WTC11 (cell line): Measurements from ENCODE around the gene DDX46. TPM values are rescaled to one million over a fixed set of nuclear protein-coding genes. Genes with fewer than 3 reads are reported as not detected.
A peak's percentile ranks its signal among the peaks of the same experiment; 100 is the strongest.

ENCODE experiments used
- CBFB ChIP-seq: sonication (generic); formaldehyde crosslinking; IDR thresholded peaks from 2 replicates; pipeline ENCODE4 v1.8.1; 2022; ENCODE audit warnings: mild to moderate bottlenecking, low read depth, missing genetic modification reagents
- CREB1 ChIP-seq: sonication (generic); formaldehyde crosslinking; IDR thresholded peaks from 2 replicates; pipeline ENCODE4 v1.8.0; 2023; ENCODE audit warnings: mild to moderate bottlenecking, missing genetic modification reagents
- ELF4 ChIP-seq: sonication (generic); formaldehyde crosslinking; IDR thresholded peaks from 2 replicates; pipeline ENCODE4 v1.8.1; 2022; ENCODE audit warnings: low read depth, mild to moderate bottlenecking, moderate library complexity, missing genetic modification reagents
- EMX1 ChIP-seq: fragments of 250-450 bp; sonication (Bioruptor Pico); IDR thresholded peaks from 2 replicates; pipeline ENCODE4 v1.8.0; 2021; ENCODE audit warnings: mild to moderate bottlenecking
- ESRRA ChIP-seq: sonication (generic); formaldehyde crosslinking; IDR thresholded peaks from 2 replicates; pipeline ENCODE4 v1.8.1; 2022; ENCODE audit warnings: mild to moderate bottlenecking, missing genetic modification reagents, borderline replicate concordance
- FOXK1 ChIP-seq: sonication (generic); formaldehyde crosslinking; IDR thresholded peaks from 2 replicates; pipeline ENCODE4 v1.8.0; 2022; ENCODE audit warnings: mild to moderate bottlenecking, moderate library complexity, missing genetic modification reagents
- FOXP1 ChIP-seq: sonication (generic); formaldehyde crosslinking; IDR thresholded peaks from 2 replicates; pipeline ENCODE4 v1.8.0; 2022; ENCODE audit warnings: missing genetic modification reagents, mild to moderate bottlenecking, moderate library complexity, borderline replicate concordance
- HMGA2 ChIP-seq: fragments of 250-450 bp; sonication (Bioruptor Pico); IDR thresholded peaks from 2 replicates; pipeline ENCODE4 v1.4.0; 2021; ENCODE audit warnings: mild to moderate bottlenecking, moderate library complexity
- JAZF1 ChIP-seq: fragments of 250-450 bp; sonication (Bioruptor Pico); IDR thresholded peaks from 2 replicates; pipeline ENCODE4 v1.9.0; 2021; ENCODE audit warnings: moderate library complexity, mild to moderate bottlenecking, inconsistent platforms
- NFYB ChIP-seq: sonication (generic); formaldehyde crosslinking; conservative IDR thresholded peaks from 2 replicates; pipeline ENCODE4 v1.8.0; 2022; ENCODE audit warnings: low read depth, missing genetic modification reagents
- NR2C2 ChIP-seq: sonication (generic); formaldehyde crosslinking; IDR thresholded peaks from 2 replicates; pipeline ENCODE4 v1.8.0; 2022; ENCODE audit warnings: mild to moderate bottlenecking, missing genetic modification reagents
- SMAD4 ChIP-seq: sonication (generic); formaldehyde crosslinking; IDR thresholded peaks from 2 replicates; pipeline ENCODE4 v1.8.0; 2022; ENCODE audit warnings: mild to moderate bottlenecking, missing genetic modification reagents
- ZNF138 ChIP-seq: sonication (generic); formaldehyde crosslinking; conservative IDR thresholded peaks from 2 replicates; pipeline ENCODE4 v1.8.1; 2022; ENCODE audit warnings: mild to moderate bottlenecking, moderate library complexity, missing genetic modification reagents
- ZNF396 ChIP-seq: fragments of 250-450 bp; sonication (Bioruptor Pico); IDR thresholded peaks from 2 replicates; pipeline ENCODE4 v1.8.0; 2021; ENCODE audit warnings: mild to moderate bottlenecking, moderate library complexity, borderline replicate concordance
- ZNF416 ChIP-seq: fragments of 250-450 bp; sonication (Bioruptor Pico); IDR thresholded peaks from 2 replicates; pipeline ENCODE4 v1.9.0; 2021; ENCODE audit warnings: mild to moderate bottlenecking, inconsistent platforms
- ZNF423 ChIP-seq: fragments of 250-450 bp; sonication (Bioruptor Pico); IDR thresholded peaks from 2 replicates; pipeline ENCODE4 v2.1.2; 2022; ENCODE audit warnings: mild to moderate bottlenecking, moderate library complexity
- total RNA-seq: library from RNA; stranded (reverse); gene quantifications from 3 replicates; pipeline ENCODE4 v1.2.3, GENCODE V29; 2021
- TF ChIP-seq, protein P1 (sequence below): sonication (generic); formaldehyde crosslinking; IDR thresholded peaks from 2 replicates; pipeline ENCODE4 v1.8.1; 2023; ENCODE audit warnings: mild to moderate bottlenecking, missing genetic modification reagents, borderline replicate concordance
- TF ChIP-seq, protein P2 (sequence below): sonication (generic); formaldehyde crosslinking; IDR thresholded peaks from 2 replicates; pipeline ENCODE4 v1.8.1; 2023; ENCODE audit warnings: mild to moderate bottlenecking, missing genetic modification reagents, moderate library complexity
- TF ChIP-seq, protein P3 (sequence below): sonication (generic); formaldehyde crosslinking; IDR thresholded peaks from 2 replicates; pipeline ENCODE4 v1.8.0; 2022; ENCODE audit warnings: mild to moderate bottlenecking, missing genetic modification reagents
- TF ChIP-seq, protein P4 (sequence below): sonication (generic); formaldehyde crosslinking; IDR thresholded peaks from 2 replicates; pipeline ENCODE4 v1.8.1; 2022; ENCODE audit warnings: mild to moderate bottlenecking, missing genetic modification reagents, moderate library complexity, borderline replicate concordance
- TF ChIP-seq, protein P5 (sequence below): sonication (generic); formaldehyde crosslinking; IDR thresholded peaks from 2 replicates; pipeline ENCODE4 v1.8.1; 2022; ENCODE audit warnings: low read depth, mild to moderate bottlenecking, moderate library complexity, missing genetic modification reagents, borderline replicate concordance
- TF ChIP-seq, protein P6 (sequence below): sonication (generic); formaldehyde crosslinking; IDR thresholded peaks from 2 replicates; pipeline ENCODE4 v1.8.0; 2022; ENCODE audit warnings: mild to moderate bottlenecking, missing genetic modification reagents
- TF ChIP-seq, protein P7 (sequence below): sonication (generic); formaldehyde crosslinking; IDR thresholded peaks from 2 replicates; pipeline ENCODE4 v1.8.1; 2023; ENCODE audit warnings: mild to moderate bottlenecking, missing genetic modification reagents
- TF ChIP-seq, protein P8 (sequence below): sonication (generic); formaldehyde crosslinking; IDR thresholded peaks from 2 replicates; pipeline ENCODE4 v1.8.1; 2023; ENCODE audit warnings: mild to moderate bottlenecking, missing genetic modification reagents
- TF ChIP-seq, protein P9 (sequence below): sonication (generic); formaldehyde crosslinking; IDR thresholded peaks from 2 replicates; pipeline ENCODE4 v1.8.1; 2023; ENCODE audit warnings: mild to moderate bottlenecking, moderate library complexity, missing genetic modification reagents

The DDX46 gene
- total RNA-seq, 1 experiment from 2014 or later: 123 TPM

DNA sequence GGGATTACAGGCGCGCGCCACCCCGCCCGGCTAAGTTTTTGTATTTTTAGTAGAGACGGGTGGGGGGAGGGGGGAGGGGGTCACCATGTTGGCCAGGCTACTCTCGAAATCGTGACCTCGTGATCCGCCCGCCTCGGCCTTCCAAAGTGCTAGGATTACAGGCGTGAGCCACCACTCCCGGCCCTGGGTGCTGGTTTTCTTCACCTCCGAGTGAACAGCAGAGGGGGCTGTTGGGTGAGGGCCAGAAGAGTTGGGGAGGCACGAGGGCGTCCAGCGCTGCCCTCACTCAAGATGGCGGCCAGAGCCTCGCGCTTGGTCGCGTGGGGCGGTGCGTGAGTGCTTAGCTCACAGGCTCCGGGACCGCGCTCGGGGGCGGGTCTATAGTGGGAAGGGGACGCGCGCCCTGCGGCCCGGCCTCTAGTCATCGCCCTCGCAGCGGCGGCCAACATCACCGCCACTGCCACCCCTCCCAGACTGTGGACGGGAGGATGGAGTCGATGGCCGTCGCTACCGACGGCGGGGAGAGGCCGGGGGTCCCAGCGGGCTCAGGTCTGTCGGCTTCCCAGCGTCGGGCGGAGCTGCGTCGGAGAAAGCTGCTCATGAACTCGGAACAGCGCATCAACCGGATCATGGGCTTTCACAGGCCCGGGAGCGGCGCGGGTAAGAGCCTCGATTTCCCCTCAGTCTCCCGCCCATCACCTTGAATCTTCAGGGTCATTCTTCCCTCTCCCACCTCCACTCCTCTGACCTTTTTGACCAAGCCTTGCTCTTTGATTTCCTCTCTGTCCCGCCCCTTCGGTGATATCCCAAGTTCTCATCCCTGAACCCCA lies 20.2 kb upstream of the DDX46 start, which contains the start of gene CAMLG (continued):
- TF ChIP-seq NFYB (CRISPR knock-in tag) (no peak), CREB1 (CRISPR knock-in tag) (no peak), SMAD4 (CRISPR knock-in tag) (no peak), ZNF416 (CRISPR knock-in tag) (no peak), FOXP1 (CRISPR knock-in tag) (peak; percentile 67), ZNF423 (no peak), ZNF138 (no peak), NR2C2 (no peak), EMX1 (CRISPR knock-in tag) (no peak), FOXK1 (CRISPR knock-in tag) (peak; percentile 97), JAZF1 (no peak), ELF4 (CRISPR knock-in tag) (0 out of 2 replicates have a peak, but pooled peaks have one; percentile 29), ESRRA (0 out of 2 replicates have a peak, but pooled peaks have one; percentile 50), HMGA2 (CRISPR knock-in tag) (no peak), ZNF396 (CRISPR knock-in tag) (no peak), CBFB (0 out of 2 replicates have a peak, but pooled peaks have one; percentile 22)
- TF ChIP-seq, protein P1, sequence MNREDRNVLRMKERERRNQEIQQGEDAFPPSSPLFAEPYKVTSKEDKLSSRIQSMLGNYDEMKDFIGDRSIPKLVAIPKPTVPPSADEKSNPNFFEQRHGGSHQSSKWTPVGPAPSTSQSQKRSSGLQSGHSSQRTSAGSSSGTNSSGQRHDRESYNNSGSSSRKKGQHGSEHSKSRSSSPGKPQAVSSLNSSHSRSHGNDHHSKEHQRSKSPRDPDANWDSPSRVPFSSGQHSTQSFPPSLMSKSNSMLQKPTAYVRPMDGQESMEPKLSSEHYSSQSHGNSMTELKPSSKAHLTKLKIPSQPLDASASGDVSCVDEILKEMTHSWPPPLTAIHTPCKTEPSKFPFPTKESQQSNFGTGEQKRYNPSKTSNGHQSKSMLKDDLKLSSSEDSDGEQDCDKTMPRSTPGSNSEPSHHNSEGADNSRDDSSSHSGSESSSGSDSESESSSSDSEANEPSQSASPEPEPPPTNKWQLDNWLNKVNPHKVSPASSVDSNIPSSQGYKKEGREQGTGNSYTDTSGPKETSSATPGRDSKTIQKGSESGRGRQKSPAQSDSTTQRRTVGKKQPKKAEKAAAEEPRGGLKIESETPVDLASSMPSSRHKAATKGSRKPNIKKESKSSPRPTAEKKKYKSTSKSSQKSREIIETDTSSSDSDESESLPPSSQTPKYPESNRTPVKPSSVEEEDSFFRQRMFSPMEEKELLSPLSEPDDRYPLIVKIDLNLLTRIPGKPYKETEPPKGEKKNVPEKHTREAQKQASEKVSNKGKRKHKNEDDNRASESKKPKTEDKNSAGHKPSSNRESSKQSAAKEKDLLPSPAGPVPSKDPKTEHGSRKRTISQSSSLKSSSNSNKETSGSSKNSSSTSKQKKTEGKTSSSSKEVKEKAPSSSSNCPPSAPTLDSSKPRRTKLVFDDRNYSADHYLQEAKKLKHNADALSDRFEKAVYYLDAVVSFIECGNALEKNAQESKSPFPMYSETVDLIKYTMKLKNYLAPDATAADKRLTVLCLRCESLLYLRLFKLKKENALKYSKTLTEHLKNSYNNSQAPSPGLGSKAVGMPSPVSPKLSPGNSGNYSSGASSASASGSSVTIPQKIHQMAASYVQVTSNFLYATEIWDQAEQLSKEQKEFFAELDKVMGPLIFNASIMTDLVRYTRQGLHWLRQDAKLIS: no peak
- TF ChIP-seq, protein P2, sequence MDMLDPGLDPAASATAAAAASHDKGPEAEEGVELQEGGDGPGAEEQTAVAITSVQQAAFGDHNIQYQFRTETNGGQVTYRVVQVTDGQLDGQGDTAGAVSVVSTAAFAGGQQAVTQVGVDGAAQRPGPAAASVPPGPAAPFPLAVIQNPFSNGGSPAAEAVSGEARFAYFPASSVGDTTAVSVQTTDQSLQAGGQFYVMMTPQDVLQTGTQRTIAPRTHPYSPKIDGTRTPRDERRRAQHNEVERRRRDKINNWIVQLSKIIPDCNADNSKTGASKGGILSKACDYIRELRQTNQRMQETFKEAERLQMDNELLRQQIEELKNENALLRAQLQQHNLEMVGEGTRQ (CRISPR knock-in tag): peak; percentile 88
- TF ChIP-seq, protein P3, sequence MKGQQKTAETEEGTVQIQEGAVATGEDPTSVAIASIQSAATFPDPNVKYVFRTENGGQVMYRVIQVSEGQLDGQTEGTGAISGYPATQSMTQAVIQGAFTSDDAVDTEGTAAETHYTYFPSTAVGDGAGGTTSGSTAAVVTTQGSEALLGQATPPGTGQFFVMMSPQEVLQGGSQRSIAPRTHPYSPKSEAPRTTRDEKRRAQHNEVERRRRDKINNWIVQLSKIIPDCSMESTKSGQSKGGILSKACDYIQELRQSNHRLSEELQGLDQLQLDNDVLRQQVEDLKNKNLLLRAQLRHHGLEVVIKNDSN (CRISPR knock-in tag): peak; percentile 85
- TF ChIP-seq, protein P4, sequence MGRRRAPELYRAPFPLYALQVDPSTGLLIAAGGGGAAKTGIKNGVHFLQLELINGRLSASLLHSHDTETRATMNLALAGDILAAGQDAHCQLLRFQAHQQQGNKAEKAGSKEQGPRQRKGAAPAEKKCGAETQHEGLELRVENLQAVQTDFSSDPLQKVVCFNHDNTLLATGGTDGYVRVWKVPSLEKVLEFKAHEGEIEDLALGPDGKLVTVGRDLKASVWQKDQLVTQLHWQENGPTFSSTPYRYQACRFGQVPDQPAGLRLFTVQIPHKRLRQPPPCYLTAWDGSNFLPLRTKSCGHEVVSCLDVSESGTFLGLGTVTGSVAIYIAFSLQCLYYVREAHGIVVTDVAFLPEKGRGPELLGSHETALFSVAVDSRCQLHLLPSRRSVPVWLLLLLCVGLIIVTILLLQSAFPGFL (CRISPR knock-in tag): no peak
- TF ChIP-seq, protein P5, sequence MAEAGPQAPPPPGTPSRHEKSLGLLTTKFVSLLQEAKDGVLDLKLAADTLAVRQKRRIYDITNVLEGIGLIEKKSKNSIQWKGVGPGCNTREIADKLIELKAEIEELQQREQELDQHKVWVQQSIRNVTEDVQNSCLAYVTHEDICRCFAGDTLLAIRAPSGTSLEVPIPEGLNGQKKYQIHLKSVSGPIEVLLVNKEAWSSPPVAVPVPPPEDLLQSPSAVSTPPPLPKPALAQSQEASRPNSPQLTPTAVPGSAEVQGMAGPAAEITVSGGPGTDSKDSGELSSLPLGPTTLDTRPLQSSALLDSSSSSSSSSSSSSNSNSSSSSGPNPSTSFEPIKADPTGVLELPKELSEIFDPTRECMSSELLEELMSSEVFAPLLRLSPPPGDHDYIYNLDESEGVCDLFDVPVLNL (CRISPR knock-in tag): no peak
- TF ChIP-seq, protein P6, sequence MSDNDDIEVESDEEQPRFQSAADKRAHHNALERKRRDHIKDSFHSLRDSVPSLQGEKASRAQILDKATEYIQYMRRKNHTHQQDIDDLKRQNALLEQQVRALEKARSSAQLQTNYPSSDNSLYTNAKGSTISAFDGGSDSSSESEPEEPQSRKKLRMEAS: peak; percentile 91
- TF ChIP-seq, protein P7, sequence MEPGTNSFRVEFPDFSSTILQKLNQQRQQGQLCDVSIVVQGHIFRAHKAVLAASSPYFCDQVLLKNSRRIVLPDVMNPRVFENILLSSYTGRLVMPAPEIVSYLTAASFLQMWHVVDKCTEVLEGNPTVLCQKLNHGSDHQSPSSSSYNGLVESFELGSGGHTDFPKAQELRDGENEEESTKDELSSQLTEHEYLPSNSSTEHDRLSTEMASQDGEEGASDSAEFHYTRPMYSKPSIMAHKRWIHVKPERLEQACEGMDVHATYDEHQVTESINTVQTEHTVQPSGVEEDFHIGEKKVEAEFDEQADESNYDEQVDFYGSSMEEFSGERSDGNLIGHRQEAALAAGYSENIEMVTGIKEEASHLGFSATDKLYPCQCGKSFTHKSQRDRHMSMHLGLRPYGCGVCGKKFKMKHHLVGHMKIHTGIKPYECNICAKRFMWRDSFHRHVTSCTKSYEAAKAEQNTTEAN (CRISPR knock-in tag): peak; percentile 69; the same call in 1 of the 2 replicates
- TF ChIP-seq, protein P8, sequence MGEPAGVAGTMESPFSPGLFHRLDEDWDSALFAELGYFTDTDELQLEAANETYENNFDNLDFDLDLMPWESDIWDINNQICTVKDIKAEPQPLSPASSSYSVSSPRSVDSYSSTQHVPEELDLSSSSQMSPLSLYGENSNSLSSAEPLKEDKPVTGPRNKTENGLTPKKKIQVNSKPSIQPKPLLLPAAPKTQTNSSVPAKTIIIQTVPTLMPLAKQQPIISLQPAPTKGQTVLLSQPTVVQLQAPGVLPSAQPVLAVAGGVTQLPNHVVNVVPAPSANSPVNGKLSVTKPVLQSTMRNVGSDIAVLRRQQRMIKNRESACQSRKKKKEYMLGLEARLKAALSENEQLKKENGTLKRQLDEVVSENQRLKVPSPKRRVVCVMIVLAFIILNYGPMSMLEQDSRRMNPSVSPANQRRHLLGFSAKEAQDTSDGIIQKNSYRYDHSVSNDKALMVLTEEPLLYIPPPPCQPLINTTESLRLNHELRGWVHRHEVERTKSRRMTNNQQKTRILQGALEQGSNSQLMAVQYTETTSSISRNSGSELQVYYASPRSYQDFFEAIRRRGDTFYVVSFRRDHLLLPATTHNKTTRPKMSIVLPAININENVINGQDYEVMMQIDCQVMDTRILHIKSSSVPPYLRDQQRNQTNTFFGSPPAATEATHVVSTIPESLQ (CRISPR knock-in tag): no peak
- TF ChIP-seq, protein P9, sequence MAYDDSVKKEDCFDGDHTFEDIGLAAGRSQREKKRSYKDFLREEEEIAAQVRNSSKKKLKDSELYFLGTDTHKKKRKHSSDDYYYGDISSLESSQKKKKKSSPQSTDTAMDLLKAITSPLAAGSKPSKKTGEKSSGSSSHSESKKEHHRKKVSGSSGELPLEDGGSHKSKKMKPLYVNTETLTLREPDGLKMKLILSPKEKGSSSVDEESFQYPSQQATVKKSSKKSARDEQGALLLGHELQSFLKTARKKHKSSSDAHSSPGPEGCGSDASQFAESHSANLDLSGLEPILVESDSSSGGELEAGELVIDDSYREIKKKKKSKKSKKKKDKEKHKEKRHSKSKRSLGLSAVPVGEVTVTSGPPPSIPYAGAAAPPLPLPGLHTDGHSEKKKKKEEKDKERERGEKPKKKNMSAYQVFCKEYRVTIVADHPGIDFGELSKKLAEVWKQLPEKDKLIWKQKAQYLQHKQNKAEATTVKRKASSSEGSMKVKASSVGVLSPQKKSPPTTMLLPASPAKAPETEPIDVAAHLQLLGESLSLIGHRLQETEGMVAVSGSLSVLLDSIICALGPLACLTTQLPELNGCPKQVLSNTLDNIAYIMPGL (CRISPR knock-in tag): peak; percentile 55; the same call in 1 of the 2 replicates
